WI38 (cell line): ENCODE results near the gene SPRYD3.

Source experiments
- H3K4me3 ChIP-seq: 2 replicates; pipeline ENCODE4 v1.5.1; 2011; ENCODE audit warnings: low read depth, mild to moderate bottlenecking, control low read depth, low read length
- TF ChIP-seq, protein P1 (sequence below): IDR thresholded peaks from 2 replicates; pipeline ENCODE4 v1.5.1; 2012; ENCODE audit warnings: low read depth, mild to moderate bottlenecking, control low read depth, low read length

The SPRYD3 gene

GRCh38 chr12:53073881-53074280 lies 5.3 kb downstream of the SPRYD3 start:
- no peak overlapping the region for H3K4me3 ChIP-seq
- TF ChIP-seq, protein P1, sequence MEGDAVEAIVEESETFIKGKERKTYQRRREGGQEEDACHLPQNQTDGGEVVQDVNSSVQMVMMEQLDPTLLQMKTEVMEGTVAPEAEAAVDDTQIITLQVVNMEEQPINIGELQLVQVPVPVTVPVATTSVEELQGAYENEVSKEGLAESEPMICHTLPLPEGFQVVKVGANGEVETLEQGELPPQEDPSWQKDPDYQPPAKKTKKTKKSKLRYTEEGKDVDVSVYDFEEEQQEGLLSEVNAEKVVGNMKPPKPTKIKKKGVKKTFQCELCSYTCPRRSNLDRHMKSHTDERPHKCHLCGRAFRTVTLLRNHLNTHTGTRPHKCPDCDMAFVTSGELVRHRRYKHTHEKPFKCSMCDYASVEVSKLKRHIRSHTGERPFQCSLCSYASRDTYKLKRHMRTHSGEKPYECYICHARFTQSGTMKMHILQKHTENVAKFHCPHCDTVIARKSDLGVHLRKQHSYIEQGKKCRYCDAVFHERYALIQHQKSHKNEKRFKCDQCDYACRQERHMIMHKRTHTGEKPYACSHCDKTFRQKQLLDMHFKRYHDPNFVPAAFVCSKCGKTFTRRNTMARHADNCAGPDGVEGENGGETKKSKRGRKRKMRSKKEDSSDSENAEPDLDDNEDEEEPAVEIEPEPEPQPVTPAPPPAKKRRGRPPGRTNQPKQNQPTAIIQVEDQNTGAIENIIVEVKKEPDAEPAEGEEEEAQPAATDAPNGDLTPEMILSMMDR, result no peak

DNA sequence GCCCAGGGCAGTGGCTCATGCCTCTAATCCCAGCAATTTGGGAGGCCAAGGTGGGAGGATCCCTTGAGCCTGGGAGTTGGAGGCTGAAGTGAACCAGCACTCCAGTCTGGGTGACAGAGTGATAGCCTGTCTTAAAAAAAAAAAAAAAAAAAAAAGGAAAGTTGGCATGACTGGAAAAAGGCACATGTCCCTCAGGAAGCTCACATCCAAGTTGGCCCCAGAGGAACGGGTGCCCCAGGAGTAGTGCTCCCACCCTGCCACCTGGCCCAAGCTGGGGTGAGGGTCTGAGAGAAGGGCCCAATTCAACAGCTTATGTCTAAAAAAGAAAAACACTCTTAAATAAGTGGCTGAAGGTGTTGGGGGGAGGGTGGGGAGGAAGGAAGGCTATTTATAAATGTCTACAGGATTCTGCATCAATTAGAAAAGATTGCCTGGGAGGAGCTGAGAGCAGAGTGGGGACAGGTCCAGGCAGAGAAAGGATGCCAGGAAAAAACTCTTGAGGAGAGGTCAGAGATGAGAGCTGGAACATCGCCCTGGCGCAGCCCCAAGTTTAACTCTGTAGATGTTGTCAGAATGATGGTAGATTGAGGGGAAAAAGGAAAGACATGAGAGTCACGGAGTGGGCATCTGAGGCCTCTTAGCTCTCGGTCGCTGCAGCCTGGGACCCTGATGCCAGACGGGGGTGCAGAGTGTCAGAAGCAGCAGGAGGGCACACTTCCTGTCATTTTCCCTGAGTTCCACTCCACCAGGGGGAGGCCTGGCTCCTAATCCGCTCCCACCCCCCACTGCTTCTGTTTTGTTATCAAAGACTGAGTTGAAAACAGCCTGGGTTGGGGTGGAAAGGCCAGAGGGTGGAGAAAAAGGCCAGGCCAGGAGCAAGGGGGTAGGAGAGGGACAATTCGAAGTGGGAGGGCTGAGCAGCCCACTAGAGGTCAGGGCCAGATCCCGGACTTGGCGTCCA lies 7.3 kb downstream of the SPRYD3 start:
- no peak overlapping the region for H3K4me3 ChIP-seq
- TF ChIP-seq, protein P1, result peak; percentile 26; the same call in 1 of the 2 replicates

GRCh38 chr12:53070877-53071492 lies 8.2 kb downstream of the SPRYD3 start:
- TF ChIP-seq, protein P1, result no peak
- H3K4me3 ChIP-seq, result no peak overlapping the region

GRCh38 chr12:53069621-53070410 lies 9.4 kb downstream of the SPRYD3 start:
- TF ChIP-seq, protein P1, result no peak
- no peak overlapping the region for H3K4me3 ChIP-seq

DNA sequence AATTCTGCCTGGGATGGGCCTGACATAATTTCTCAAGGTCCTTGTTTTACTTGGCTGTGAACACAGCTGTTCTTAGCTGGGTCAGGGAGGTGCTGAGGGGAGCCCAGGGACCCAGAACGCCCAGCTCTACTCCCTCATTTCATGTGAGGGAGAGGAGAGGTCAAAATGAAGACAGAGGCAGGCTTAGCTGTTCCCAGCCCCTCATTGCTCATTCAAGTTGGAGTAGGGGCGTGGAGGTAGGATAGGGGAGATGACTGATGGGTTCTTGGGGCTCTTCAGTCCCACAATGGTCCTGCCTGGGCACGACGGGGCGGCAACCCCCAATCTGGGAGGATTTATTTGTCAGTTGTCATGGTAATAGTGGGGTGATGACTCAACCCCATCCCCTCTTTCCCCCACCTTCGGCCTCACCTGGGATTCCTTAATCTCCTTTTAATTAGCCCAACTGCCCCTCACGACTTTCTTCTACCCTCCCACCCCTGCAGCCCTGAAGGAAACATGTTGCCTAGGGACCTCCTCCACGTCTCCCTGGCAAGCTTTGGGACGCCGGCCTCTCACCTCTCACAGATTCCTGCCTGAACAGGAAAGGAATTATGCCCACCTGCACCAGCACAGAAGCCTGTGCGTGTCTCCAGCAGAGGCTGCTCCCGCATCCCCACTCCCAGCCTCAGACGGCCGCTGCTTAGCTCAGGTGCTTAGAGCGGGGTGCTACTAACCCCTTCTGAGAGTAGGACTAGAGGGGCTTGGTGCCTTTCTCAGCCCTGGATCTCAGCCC lies 10.2 kb downstream of the SPRYD3 start:
- TF ChIP-seq, protein P1, result no peak
- H3K4me3 ChIP-seq, result no peak overlapping the region

- TF ChIP-seq, protein P1, result no peak
- H3K4me3 ChIP-seq, result no peak overlapping the region
Observed at GRCh38 chr12:53067993-53068770, 11.0 kb downstream of the SPRYD3 start.
